Measurements from ENCODE around the gene GP2.
A peak's percentile ranks its signal among the peaks of the same experiment; 100 is the strongest.

GP2 gene

GRCh38 chr16:20303012-20303411 is 24.3 kb downstream of the GP2 start:
- DNase-seq (ENCODE audit: low read depth): no peak

- DNase-seq (ENCODE audit: low read depth): no peak
These were observed 24.9 kb downstream of the GP2 start for GRCh38 chr16:20302389-20302788.

GRCh38 chr16:20301840-20302239 is 25.5 kb downstream of the GP2 start:
- no peak for DNase-seq (ENCODE audit: low read depth)

GRCh38 chr16:20300312-20301097 is 26.8 kb downstream of the GP2 start:
- peak; percentile 11 for DNase-seq (ENCODE audit: low read depth)

GRCh38 chr16:20298452-20298851 is 28.9 kb downstream of the GP2 start:
- no peak for DNase-seq (ENCODE audit: low read depth)

GRCh38 chr16:20291208-20292206 is 35.8 kb downstream of the GP2 start:
- no peak for DNase-seq (ENCODE audit: low read depth)

GRCh38 chr16:20289571-20289970 is 37.7 kb downstream of the GP2 start:
- no peak for DNase-seq (ENCODE audit: low read depth)

- no peak for DNase-seq (ENCODE audit: low read depth)
These were observed 41.3 kb downstream of the GP2 start for GRCh38 chr16:20285993-20286499.

- no peak for DNase-seq (ENCODE audit: low read depth)
These were observed 47.1 kb downstream of the GP2 start for GRCh38 chr16:20280259-20280658.

GRCh38 chr16:20271893-20272292 is 55.4 kb downstream of the GP2 start:
- DNase-seq (ENCODE audit: low read depth): no peak

GRCh38 chr16:20268409-20268808 is 58.9 kb downstream of the GP2 start:
- DNase-seq (ENCODE audit: low read depth): no peak

- DNase-seq (ENCODE audit: low read depth): no peak
These were observed 62.3 kb downstream of the GP2 start for GRCh38 chr16:20265019-20265418.

GRCh38 chr16:20263138-20263855 is 64.0 kb downstream of the GP2 start:
- DNase-seq (ENCODE audit: low read depth): no peak

- no peak for DNase-seq (ENCODE audit: low read depth)
These were observed 65.1 kb downstream of the GP2 start for GRCh38 chr16:20262248-20262647.

GRCh38 chr16:20260215-20261009 is 66.9 kb downstream of the GP2 start:
- no peak for DNase-seq (ENCODE audit: low read depth)

All from GM04504 (cell line).